GM12801 (cell line): ENCODE data around the gene C1orf210.

Experiments
- TF ChIP-seq, protein P1 (sequence below): IDR thresholded peaks from one replicate; pipeline ENCODE4 v1.5.1; 2011; ENCODE audit warnings: control low read depth; ENCODE audit not compliant: insufficient read length; ENCODE audit errors: extremely low read depth

C1orf210 gene

DNA sequence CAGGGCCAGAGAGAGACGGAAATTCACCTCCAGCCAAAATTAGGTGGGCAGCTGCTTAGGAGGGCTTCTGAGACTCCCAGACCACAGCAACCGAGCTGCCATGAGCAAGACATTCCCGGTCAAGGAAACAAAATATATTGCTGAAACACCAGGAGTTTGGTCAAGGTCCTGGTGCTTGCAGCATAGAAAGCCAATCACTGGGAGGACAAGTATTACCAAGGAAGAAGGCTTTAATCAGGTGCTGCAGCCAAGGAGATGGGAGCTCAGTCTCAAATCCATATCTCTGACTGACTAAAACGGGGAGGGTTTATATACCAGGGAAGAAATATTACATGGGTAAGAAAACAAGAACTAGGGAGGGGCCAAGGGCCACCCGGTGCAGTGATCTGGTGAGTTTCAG, 34.4 kb downstream of the C1orf210 start:
- TF ChIP-seq, protein P1, sequence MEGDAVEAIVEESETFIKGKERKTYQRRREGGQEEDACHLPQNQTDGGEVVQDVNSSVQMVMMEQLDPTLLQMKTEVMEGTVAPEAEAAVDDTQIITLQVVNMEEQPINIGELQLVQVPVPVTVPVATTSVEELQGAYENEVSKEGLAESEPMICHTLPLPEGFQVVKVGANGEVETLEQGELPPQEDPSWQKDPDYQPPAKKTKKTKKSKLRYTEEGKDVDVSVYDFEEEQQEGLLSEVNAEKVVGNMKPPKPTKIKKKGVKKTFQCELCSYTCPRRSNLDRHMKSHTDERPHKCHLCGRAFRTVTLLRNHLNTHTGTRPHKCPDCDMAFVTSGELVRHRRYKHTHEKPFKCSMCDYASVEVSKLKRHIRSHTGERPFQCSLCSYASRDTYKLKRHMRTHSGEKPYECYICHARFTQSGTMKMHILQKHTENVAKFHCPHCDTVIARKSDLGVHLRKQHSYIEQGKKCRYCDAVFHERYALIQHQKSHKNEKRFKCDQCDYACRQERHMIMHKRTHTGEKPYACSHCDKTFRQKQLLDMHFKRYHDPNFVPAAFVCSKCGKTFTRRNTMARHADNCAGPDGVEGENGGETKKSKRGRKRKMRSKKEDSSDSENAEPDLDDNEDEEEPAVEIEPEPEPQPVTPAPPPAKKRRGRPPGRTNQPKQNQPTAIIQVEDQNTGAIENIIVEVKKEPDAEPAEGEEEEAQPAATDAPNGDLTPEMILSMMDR = no peak

DNA sequence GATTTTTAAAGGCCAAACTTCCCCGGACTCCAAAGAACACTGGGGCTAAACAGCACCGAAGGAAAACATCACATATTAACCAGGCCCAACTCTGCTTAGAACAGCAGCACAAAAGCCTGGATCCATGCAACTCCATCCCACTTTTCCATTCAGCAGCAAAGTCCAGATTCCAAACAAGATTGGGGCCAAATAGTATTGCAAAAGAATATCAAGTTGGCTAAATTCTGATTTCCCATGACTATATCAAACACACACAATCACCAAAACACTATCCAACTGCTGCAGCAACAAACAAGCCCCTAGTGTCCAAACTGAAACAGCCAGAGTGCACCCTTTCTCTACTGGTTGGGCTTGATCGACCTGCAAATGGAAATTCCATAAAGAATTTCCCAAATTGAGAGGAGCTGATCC, 35.0 kb downstream of the C1orf210 start:
- TF ChIP-seq, protein P1 = no peak

DNA sequence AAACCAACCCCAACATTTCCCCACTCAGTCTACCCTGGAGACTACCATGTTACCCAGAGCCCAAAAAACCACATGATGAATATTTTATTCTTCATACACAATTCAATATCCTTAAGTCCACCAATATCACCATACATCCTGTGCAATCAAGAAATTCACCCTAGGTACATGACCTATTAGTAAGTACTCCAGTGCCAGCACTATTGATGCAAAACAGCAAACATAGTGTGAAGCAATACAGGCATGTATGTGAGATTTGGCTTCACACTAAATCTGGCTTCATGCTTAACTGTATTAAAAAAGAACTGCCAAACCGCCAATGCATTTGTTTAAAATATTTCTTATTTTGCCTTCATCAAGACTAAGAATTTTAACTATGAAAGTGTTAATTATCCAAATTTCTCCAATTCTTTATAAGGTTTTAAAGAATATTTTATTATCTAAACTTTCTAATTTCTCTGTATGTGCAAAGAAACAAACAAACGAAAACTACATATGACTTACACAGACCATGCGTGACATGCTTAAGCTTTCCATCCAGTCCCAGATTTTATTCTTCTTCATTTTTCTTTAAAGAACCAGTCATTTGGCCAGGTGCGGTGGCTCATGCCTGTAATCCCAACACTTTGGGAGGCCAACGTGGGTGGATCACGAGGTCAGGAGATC, 38.0 kb downstream of the C1orf210 start:
- TF ChIP-seq, protein P1 = no peak

DNA sequence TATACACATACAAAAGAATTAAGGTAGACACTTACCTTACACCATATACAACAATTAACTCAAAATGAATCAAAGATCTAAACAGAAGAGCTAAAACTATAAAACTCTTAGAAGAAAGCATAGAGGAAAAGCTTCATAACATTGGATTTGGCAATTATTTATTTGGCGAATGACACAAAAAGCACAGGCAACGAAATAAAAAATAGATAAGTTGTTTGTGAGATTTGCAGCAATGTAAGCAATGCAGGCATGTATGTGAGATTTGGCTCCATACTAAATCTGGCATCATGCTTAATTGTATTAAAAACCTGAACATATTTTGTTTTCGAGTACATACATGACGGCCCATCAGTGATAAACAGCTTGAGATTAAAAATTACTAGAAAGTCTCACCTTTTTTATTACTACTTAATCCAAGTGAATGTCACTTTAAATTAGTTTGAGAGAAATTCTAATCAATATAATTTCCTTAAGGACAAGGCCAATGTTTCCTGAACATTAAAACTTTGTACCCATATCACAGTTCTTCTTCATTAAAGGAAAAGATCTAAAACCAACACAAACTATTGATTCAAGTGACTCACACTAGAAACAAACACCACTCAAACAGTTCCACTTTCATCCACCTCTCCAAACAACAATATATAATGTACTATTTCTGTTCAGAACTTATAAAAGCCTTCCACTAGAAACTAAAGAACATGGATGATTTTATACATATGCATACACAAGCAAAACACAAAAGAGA, 38.7 kb downstream of the C1orf210 start:
- TF ChIP-seq, protein P1 = no peak

DNA sequence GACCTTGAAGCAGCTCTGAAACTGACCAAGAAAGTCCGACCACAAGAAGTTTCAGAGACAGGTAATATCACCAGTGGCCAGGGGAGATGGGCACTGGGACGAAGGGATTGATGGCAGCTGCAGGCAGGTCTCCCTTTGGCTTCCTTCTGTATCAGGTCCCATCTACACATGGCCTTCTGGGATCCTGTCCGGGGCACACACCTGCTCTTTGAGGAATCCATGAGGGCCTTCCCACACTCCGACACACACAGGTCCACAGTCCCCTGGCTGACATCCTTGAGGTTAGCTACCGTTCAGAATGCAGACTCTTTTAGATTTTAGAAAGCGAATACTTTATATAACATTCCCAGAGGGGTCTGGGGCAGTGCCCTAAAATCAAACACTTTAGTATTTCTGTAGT, 42.1 kb downstream of the C1orf210 start:
- TF ChIP-seq, protein P1 = no peak

DNA sequence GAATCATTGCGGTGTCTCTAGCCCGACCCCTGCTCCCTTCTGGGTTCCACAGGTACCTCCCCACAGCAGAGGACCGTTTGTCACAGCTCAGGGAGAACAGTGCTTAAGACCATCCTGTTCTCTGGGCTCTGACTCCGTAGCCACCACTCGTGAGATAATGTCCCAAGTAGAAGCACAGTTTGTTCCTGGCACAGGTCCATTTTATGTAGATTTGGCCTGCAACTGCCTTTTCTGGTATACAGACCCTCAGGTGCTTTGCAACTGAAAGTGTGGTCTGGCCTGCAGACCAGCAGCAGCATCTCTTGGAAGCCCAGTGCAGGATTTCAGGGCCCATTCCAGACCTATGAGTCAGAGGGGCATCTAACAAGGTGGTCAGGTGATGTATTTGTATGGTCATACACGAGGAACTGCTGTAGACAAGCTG, 44.0 kb downstream of the C1orf210 start:
- TF ChIP-seq, protein P1 = no peak

DNA sequence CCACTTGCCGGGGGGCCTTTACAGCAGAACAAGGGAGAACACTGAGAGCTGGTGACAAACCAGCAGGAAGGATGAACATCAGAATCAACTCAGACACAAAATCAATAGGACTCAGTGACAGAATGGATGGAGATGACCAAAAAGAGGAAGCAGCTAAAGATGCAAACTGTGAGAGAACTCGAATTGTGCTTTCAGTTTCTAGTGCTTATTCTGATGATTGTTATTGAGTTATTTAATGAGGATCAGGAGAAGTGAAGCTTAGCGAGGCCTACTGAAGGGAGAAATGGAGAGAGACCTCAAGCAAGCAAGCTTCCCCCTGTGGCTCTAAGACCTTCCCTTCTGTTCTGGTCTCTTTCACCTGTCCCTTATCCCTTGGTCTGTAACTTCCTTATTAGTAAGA, 45.9 kb downstream of the C1orf210 start:
- TF ChIP-seq, protein P1 = no peak
